T-helper 17 cell (primary cell): Measurements from ENCODE around the gene ANKS4B. TPM values are rescaled to one million over a fixed set of nuclear protein-coding genes. Genes with fewer than 3 reads are reported as not detected.
"Not testable (repeated sequence)": the region's sequence is repeated elsewhere in the genome, so short reads cannot be mapped to it uniquely, and the experiment has no call there.

ENCODE experiments used
- ATAC-seq: fragments of 150-1000 bp; cut with Tn5 transposase; 2 replicates; pipeline ENCODE4 v1.10.0; 2021; ENCODE audit warnings: mild to moderate bottlenecking, moderate library complexity
- DNase-seq, 3 donors: peaks; one replicate each; pipeline versions ENCODE4 v3.0.0 to v3.0.0-alpha.2; 2020 to 2021
- H3K9me3 ChIP-seq: one replicate; pipeline ENCODE4 v1.7.0; 2013; ENCODE audit warnings: low read length, mild to moderate bottlenecking; ENCODE audit not compliant: control insufficient read depth, poor library complexity, severe bottlenecking
- H3K27ac Mint-ChIP-seq: one replicate; pipeline ENCODE4 v1.8.0; 2022; ENCODE audit warnings: mild to moderate bottlenecking, moderate library complexity, mixed read lengths
- H3K27me3 Mint-ChIP-seq: one replicate; pipeline ENCODE4 v1.8.0; 2022; ENCODE audit warnings: mixed read lengths
- H3K36me3 Mint-ChIP-seq: one replicate; pipeline ENCODE4 v1.8.0; 2022; ENCODE audit warnings: low read depth, mixed read lengths
- H3K4me1 Mint-ChIP-seq: one replicate; pipeline ENCODE4 v1.8.0; 2022; ENCODE audit warnings: mild to moderate bottlenecking, mixed read lengths
- H3K4me3 Mint-ChIP-seq: one replicate; pipeline ENCODE4 v1.8.0; 2022; ENCODE audit warnings: mild to moderate bottlenecking, moderate library complexity, mixed read lengths
- total RNA-seq, 4 donors: library from RNA in 2 of 4; stranded (reverse) in 2 of 4; gene quantifications; one replicate each; pipeline ENCODE4 v1.2.3 and lab custom pipeline; 2022 to 2026

The ANKS4B gene
- total RNA-seq, 2 donors from 2014 or later, result not detected

- H3K27me3 Mint-ChIP-seq, result peaks cover 71% of the 10 kb centered on the region
- no peak for DNase-seq
- H3K4me1 Mint-ChIP-seq, result peaks cover 7% of the 10 kb centered on the region
Measured at GRCh38 chr16:21226749-21227148, 6.8 kb upstream of the ANKS4B start.

GRCh38 chr16:21227866-21228265, 5.6 kb upstream of the ANKS4B start:
- Mint-ChIP-seq H3K27me3 (peaks cover 75% of the 10 kb centered on the region), H3K27ac (no peak overlapping the region), H3K4me3 (no peak overlapping the region), H3K36me3 (peaks cover 1% of the 10 kb centered on the region), H3K4me1 (peaks cover 5% of the 10 kb centered on the region)
- no peak for DNase-seq
- H3K9me3 ChIP-seq, result no peaks in the 10 kb centered on the region
- no peak for ATAC-seq

More at GRCh38 chr16:21226749-21227148, 6.8 kb upstream of the ANKS4B start:
- H3K4me3 Mint-ChIP-seq, result no peak overlapping the region
- H3K36me3 Mint-ChIP-seq, result peaks cover 3% of the 10 kb centered on the region
- H3K27ac Mint-ChIP-seq, result no peak overlapping the region
- no peak for ATAC-seq
- no peaks in the 10 kb centered on the region for H3K9me3 ChIP-seq

GRCh38 chr16:21228361-21228872, 5.1 kb upstream of the ANKS4B start:
- no peaks in the 10 kb centered on the region for H3K9me3 ChIP-seq
- Mint-ChIP-seq H3K27me3 (peaks cover 77% of the 10 kb centered on the region), H3K4me3 (no peak overlapping the region), H3K27ac (no peak overlapping the region), H3K4me1 (peaks cover 3% of the 10 kb centered on the region), H3K36me3 (no peaks in the 10 kb centered on the region)
- ATAC-seq (no peak), DNase-seq (no peak)

GRCh38 chr16:21233045-21233520, 416 bp upstream of the ANKS4B start:
- Mint-ChIP-seq H3K27ac (no peak overlapping the region), H3K27me3 (peaks cover 73% of the 10 kb centered on the region), H3K4me3 (no peak overlapping the region), H3K36me3 (no peaks in the 10 kb centered on the region), H3K4me1 (no peaks in the 10 kb centered on the region)
- no peaks in the 10 kb centered on the region for H3K9me3 ChIP-seq
- DNase-seq (no peak), ATAC-seq (no peak)

GRCh38 chr16:21235199-21235585, 1.7 kb downstream of the ANKS4B start:
- DNase-seq, result no peak
- H3K4me3 Mint-ChIP-seq, result no peak overlapping the region
- H3K4me1 Mint-ChIP-seq, result no peaks in the 10 kb centered on the region
- peaks cover 59% of the 10 kb centered on the region for H3K27me3 Mint-ChIP-seq
- H3K27ac Mint-ChIP-seq, result no peak overlapping the region
- H3K9me3 ChIP-seq, result no peaks in the 10 kb centered on the region
- H3K36me3 Mint-ChIP-seq, result no peaks in the 10 kb centered on the region
- ATAC-seq, result no peak

GRCh38 chr16:21236831-21237230, 3.3 kb downstream of the ANKS4B start:
- no peaks in the 10 kb centered on the region for H3K4me1 Mint-ChIP-seq
- DNase-seq (no peak), ATAC-seq (no peak)
- H3K27ac Mint-ChIP-seq, result no peak overlapping the region
- peaks cover 44% of the 10 kb centered on the region for H3K27me3 Mint-ChIP-seq
- no peaks in the 10 kb centered on the region for H3K36me3 Mint-ChIP-seq
- no peaks in the 10 kb centered on the region for H3K9me3 ChIP-seq
- no peak overlapping the region for H3K4me3 Mint-ChIP-seq

GRCh38 chr16:21239646-21240045, 6.1 kb downstream of the ANKS4B start:
- H3K9me3 ChIP-seq, result no peaks in the 10 kb centered on the region
- H3K27me3 Mint-ChIP-seq, result peaks cover 32% of the 10 kb centered on the region

GRCh38 chr16:21242756-21243155, 9.3 kb downstream of the ANKS4B start:
- H3K9me3 ChIP-seq, result no peaks in the 10 kb centered on the region
- ATAC-seq, result no peak
- H3K27ac Mint-ChIP-seq, result no peak overlapping the region
- no peaks in the 10 kb centered on the region for H3K4me1 Mint-ChIP-seq
- no peaks in the 10 kb centered on the region for H3K36me3 Mint-ChIP-seq
- H3K27me3 Mint-ChIP-seq, result peaks cover 53% of the 10 kb centered on the region
- H3K4me3 Mint-ChIP-seq, result no peak overlapping the region
- no peak for DNase-seq

More at GRCh38 chr16:21239646-21240045, 6.1 kb downstream of the ANKS4B start:
- Mint-ChIP-seq H3K27ac (no peak overlapping the region), H3K4me3 (no peak overlapping the region), H3K4me1 (no peaks in the 10 kb centered on the region), H3K36me3 (no peaks in the 10 kb centered on the region)
- no peak for DNase-seq
- no peak for ATAC-seq

- no peak overlapping the region for H3K27ac Mint-ChIP-seq
- no peak for ATAC-seq
- H3K9me3 ChIP-seq, result no peaks in the 10 kb centered on the region
- DNase-seq, result no peak
- H3K4me1 Mint-ChIP-seq, result no peaks in the 10 kb centered on the region
- H3K27me3 Mint-ChIP-seq, result peaks cover 59% of the 10 kb centered on the region
- no peak overlapping the region for H3K4me3 Mint-ChIP-seq
- H3K36me3 Mint-ChIP-seq, result no peaks in the 10 kb centered on the region
Measured at GRCh38 chr16:21244518-21245215, 11.2 kb downstream of the ANKS4B start.

GRCh38 chr16:21248179-21248578, 14.7 kb downstream of the ANKS4B start:
- not testable (repeated sequence) for H3K27ac Mint-ChIP-seq, H3K4me3 Mint-ChIP-seq, H3K9me3 ChIP-seq, DNase-seq, H3K36me3 Mint-ChIP-seq, ATAC-seq, H3K4me1 Mint-ChIP-seq
- H3K27me3 Mint-ChIP-seq, result peaks cover 76% of the 10 kb centered on the region

- ATAC-seq (no peak), DNase-seq (no peak)
- H3K4me3 Mint-ChIP-seq, result no peak overlapping the region
- no peaks in the 10 kb centered on the region for H3K9me3 ChIP-seq
- H3K27ac Mint-ChIP-seq, result no peak overlapping the region
- peaks cover 4% of the 10 kb centered on the region for H3K36me3 Mint-ChIP-seq
- H3K27me3 Mint-ChIP-seq, result peaks cover 77% of the 10 kb centered on the region
- peaks cover 4% of the 10 kb centered on the region for H3K4me1 Mint-ChIP-seq
Measured at GRCh38 chr16:21250072-21250923, 16.8 kb downstream of the ANKS4B start.

- peaks cover 4% of the 10 kb centered on the region for H3K36me3 Mint-ChIP-seq
- H3K4me1 Mint-ChIP-seq, result peaks cover 4% of the 10 kb centered on the region
- no peak overlapping the region for H3K27ac Mint-ChIP-seq
- no peak for DNase-seq
- H3K9me3 ChIP-seq, result no peaks in the 10 kb centered on the region
- no peak for ATAC-seq
- peaks cover 80% of the 10 kb centered on the region for H3K27me3 Mint-ChIP-seq
- H3K4me3 Mint-ChIP-seq, result no peak overlapping the region
Measured at GRCh38 chr16:21253470-21253869, 20.0 kb downstream of the ANKS4B start.

- Mint-ChIP-seq H3K4me3 (no peak overlapping the region), H3K4me1 (no peaks in the 10 kb centered on the region), H3K36me3 (no peaks in the 10 kb centered on the region), H3K27me3 (peaks cover 65% of the 10 kb centered on the region), H3K27ac (no peak overlapping the region)
- DNase-seq (no peak), ATAC-seq (no peak)
- H3K9me3 ChIP-seq, result no peaks in the 10 kb centered on the region
Measured at GRCh38 chr16:21256636-21257035, 23.1 kb downstream of the ANKS4B start.
